HCT116 (cell line): Measurements from ENCODE around the gene KCND3. TPM values are rescaled to one million over a fixed set of nuclear protein-coding genes. Genes with fewer than 3 reads are reported as not detected.

Experiments used
- ATAC-seq: fragments of 200-7000 bp; cut with Tn5 transposase; 2 replicates; pipeline ENCODE4 v1.9.1; 2020; ENCODE audit warnings: mild to moderate bottlenecking, moderate library complexity
- BruUV-seq: library from RNA; stranded (reverse); fragments of 400-500 nt; replicated peaks from 2 replicates; lab custom pipeline; 2021; lab: Mats Ljungman, UMichigan
- CTCF ChIA-PET: fragments of 300-600 bp; sonication (Branson Sonifier 250); formaldehyde crosslinking; loops from one replicate; lab custom pipeline; 2021; ENCODE audit warnings: antibody characterized with exemption; lab: Charles Lee
- POLR2A ChIA-PET: fragments of 300-600, 350-600 bp; sonication (Branson Sonifier 250); formaldehyde crosslinking; loops from one replicate; lab custom pipeline; 2021; ENCODE audit warnings: antibody characterized with exemption; lab: Charles Lee
- RAD21 ChIA-PET, 2 experiments: fragments of 300-600 bp; sonication (Branson Sonifier 250); formaldehyde crosslinking; loops; one replicate each; lab custom pipeline; 2023; ENCODE audit warnings: low total read pairs in 2 of 2; ENCODE audit not compliant: uncharacterized antibody in 2 of 2, unreplicated experiment in 2 of 2, low non-redundant PET in 1 of 2; lab: Charles Lee
- DNase-seq: peaks from one replicate; pipeline ENCODE4 v3.0.0-alpha.2; 2010; ENCODE audit warnings: low read depth, low spot score
- H2AFZ ChIP-seq: fragments of 200-600 bp; shearing (Covaris generic), sonication (generic); 2 replicates; pipeline ENCODE4 v1.6.1; 2017; ENCODE audit warnings: low read depth, mixed run types, mixed read lengths, antibody characterized with exemption, low read length; ENCODE audit not compliant: poor library complexity, severe bottlenecking
- H3K27ac ChIP-seq: 2 replicates; pipeline ENCODE4 v1.5.1; 2012; ENCODE audit warnings: low read depth, low read length
- H3K27me3 ChIP-seq: fragments of 200-600 bp; sonication (generic); 2 replicates; pipeline ENCODE4 v1.6.1; 2016; ENCODE audit warnings: mixed run types, low read length, mixed read lengths; ENCODE audit not compliant: insufficient read depth
- H3K36me3 ChIP-seq, 2 experiments: fragments of 200-500 bp in 1 of 2; fragments of 200-600 bp in 1 of 2; sonication (Bioruptor generic) in 1 of 2; sonication (generic) in 1 of 2; 2 replicates each; pipeline versions ENCODE4 v1.5.1 to v1.6.1; 2014 to 2016; ENCODE audit warnings: low read length in 2 of 2, inconsistent platforms in 1 of 2, mixed read lengths in 1 of 2, mixed run types in 1 of 2; ENCODE audit not compliant: insufficient read depth in 2 of 2, control insufficient read depth in 1 of 2
- H3K4me1 ChIP-seq, 2 experiments: fragments of 200-600 bp in 1 of 2; sonication (generic) in 1 of 2; 2 replicates each; pipeline versions ENCODE4 v1.5.1 to v1.6.1; 2012 to 2017; ENCODE audit warnings: low read length in 2 of 2, inconsistent platforms in 1 of 2, mild to moderate bottlenecking in 1 of 2, mixed read lengths in 1 of 2, mixed run types in 1 of 2, moderate library complexity in 1 of 2; ENCODE audit not compliant: insufficient read depth in 2 of 2, control insufficient read depth in 1 of 2
- H3K4me2 ChIP-seq: fragments of 200-600 bp; sonication (generic); 2 replicates; pipeline ENCODE4 v1.6.1; 2017; ENCODE audit warnings: mixed run types, low read length, mixed read lengths
- H3K4me3 ChIP-seq, 2 experiments: fragments of 200-600 bp in 1 of 2; sonication (generic) in 1 of 2; replicated peaks in 1 of 2; 2 replicates each; pipeline ENCODE4 v1.5.1; 2011 to 2016; ENCODE audit warnings: low read length in 2 of 2, control low read depth in 1 of 2, low read depth in 1 of 2, mild to moderate bottlenecking in 1 of 2, mixed read lengths in 1 of 2, mixed run types in 1 of 2
- H3K79me2 ChIP-seq: fragments of 200-600 bp; sonication (generic); 2 replicates; pipeline ENCODE4 v1.6.1; 2017; ENCODE audit warnings: mild to moderate bottlenecking, mixed run types, low read length, moderate library complexity, mixed read lengths; ENCODE audit not compliant: insufficient read depth
- H3K9ac ChIP-seq: fragments of 200-600 bp; sonication (generic); 2 replicates; pipeline ENCODE4 v1.6.1; 2016; ENCODE audit warnings: low read length, mixed read lengths
- H3K9me2 ChIP-seq: fragments of 200-600 bp; sonication (generic), shearing (Covaris generic); 2 replicates; pipeline ENCODE4 v1.6.1; 2017; ENCODE audit warnings: mixed run types, mild to moderate bottlenecking, moderate library complexity; ENCODE audit not compliant: insufficient read depth
- H3K9me3 ChIP-seq, 2 experiments: fragments of 200-500 bp in 1 of 2; fragments of 200-600 bp in 1 of 2; sonication (Bioruptor generic) in 1 of 2; sonication (generic) in 1 of 2; 2 replicates each; pipeline ENCODE4 v1.6.1; 2014 to 2017; ENCODE audit warnings: low read length in 2 of 2, mixed read lengths in 2 of 2, inconsistent platforms in 1 of 2, low read depth in 1 of 2, mild to moderate bottlenecking in 1 of 2, mixed run types in 1 of 2, moderate library complexity in 1 of 2; ENCODE audit not compliant: control insufficient read depth in 1 of 2, insufficient read depth in 1 of 2
- H4K20me1 ChIP-seq: fragments of 200-600 bp; sonication (generic), shearing (Covaris generic); 2 replicates; pipeline ENCODE4 v1.6.1; 2017; ENCODE audit warnings: mixed run types, mild to moderate bottlenecking, moderate library complexity; ENCODE audit not compliant: insufficient read depth
- ATF3 ChIP-seq: IDR thresholded peaks from 2 replicates; pipeline ENCODE4 v1.6.1; 2012
- CBX3 ChIP-seq: IDR thresholded peaks from 2 replicates; pipeline ENCODE4 v1.6.1; 2012; ENCODE audit warnings: low read depth
- EGR1 ChIP-seq: IDR thresholded peaks from 2 replicates; pipeline ENCODE4 v1.6.1; 2012; ENCODE audit warnings: low read depth
- EZH2 ChIP-seq: fragments of 200-600 bp; sonication (generic); IDR thresholded peaks from 2 replicates; pipeline ENCODE4 v1.6.1; 2017; ENCODE audit warnings: antibody characterized with exemption, mixed run types
- EZH2phosphoT487 ChIP-seq: fragments of 200-600 bp; IDR thresholded peaks from 2 replicates; pipeline ENCODE4 v1.6.1; 2018; ENCODE audit warnings: antibody characterized with exemption, borderline replicate concordance
- MAX ChIP-seq: IDR thresholded peaks from 2 replicates; pipeline ENCODE4 v1.6.1; 2012
- RAD21 ChIP-seq: IDR thresholded peaks from 2 replicates; pipeline ENCODE4 v1.6.1; 2012; ENCODE audit warnings: low read depth, mild to moderate bottlenecking
- REST ChIP-seq: IDR thresholded peaks from 2 replicates; pipeline ENCODE4 v1.6.1; 2012; ENCODE audit warnings: low read depth
- SP1 ChIP-seq: IDR thresholded peaks from 2 replicates; pipeline ENCODE4 v1.6.1; 2012; ENCODE audit warnings: low read depth
- YY1 ChIP-seq: IDR thresholded peaks from 2 replicates; pipeline ENCODE4 v1.6.1; 2011; ENCODE audit warnings: low read length, low read depth, moderate library complexity, mild to moderate bottlenecking; ENCODE audit not compliant: insufficient replicate concordance; ENCODE audit errors: extremely low read depth
- ZFX ChIP-seq: fragments of 450-650 bp; IDR thresholded peaks from 2 replicates; pipeline ENCODE4 v1.6.1; 2017
- intact Hi-C: fragments of 100-400 bp; cut with micrococcal nuclease; formaldehyde crosslinking; loops from 2 replicates; pipeline ENCODE4 v1.10.0; 2022
- total RNA-seq: library from RNA; stranded (reverse); gene quantifications from one replicate; pipeline ENCODE4 v1.2.1, GENCODE V29; 2021; ENCODE audit not compliant: unreplicated experiment

The KCND3 gene
- total RNA-seq, 1 experiment from 2014 or later = 0.44 TPM

GRCh38 chr1:111928531-111928930 lies 60.9 kb downstream of the KCND3 start:
- H3K27me3 ChIP-seq = peaks cover 41% of the 10 kb centered on the region
- no peak overlapping the region for H3K4me3 ChIP-seq
- H4K20me1 ChIP-seq = no peaks in the 10 kb centered on the region
- H3K4me2 ChIP-seq = no peak overlapping the region
- intact Hi-C loops = no loop called here
- DNase-seq (no peak), ATAC-seq (no peak)
- no peak overlapping the region for H3K9ac ChIP-seq
- no peaks in the 10 kb centered on the region for H3K36me3 ChIP-seq
- no peak overlapping the region for H3K27ac ChIP-seq
- no peaks in the 10 kb centered on the region for H3K9me2 ChIP-seq
- H3K4me1 ChIP-seq = no peaks in the 10 kb centered on the region
- RAD21 ChIA-PET = no interaction called here
- CTCF ChIA-PET = no interaction called here
- BruUV-seq = no TSS peak
- no peaks in the 10 kb centered on the region for H3K9me3 ChIP-seq
- TF ChIP-seq ATF3 (no peak), MAX (no peak), RAD21 (no peak), EZH2 (no peak), REST (no peak), SP1 (no peak), CBX3 (no peak), EZH2phosphoT487 (no peak), YY1 (no peak), ZFX (no peak), EGR1 (no peak)
- H3K79me2 ChIP-seq = no peaks in the 10 kb centered on the region
- POLR2A ChIA-PET = no interaction called here
- H2AFZ ChIP-seq = no peak overlapping the region
